Activated CD8-positive, alpha-beta memory T cell treated with anti-CD3 and anti-CD28 coated beads, Interleukin-2, amount 50 U/mL, for 48 hours (primary cell): ENCODE data around the gene FCN2.

ENCODE experiments used
- DNase-seq: peaks from one replicate; pipeline ENCODE4 v3.0.0-alpha.2; 2020

Gene FCN2

GRCh38 chr9:134869554-134870300 is 10.9 kb upstream of the FCN2 start:
- DNase-seq = no peak

GRCh38 chr9:134870301-134870694 is 10.3 kb upstream of the FCN2 start:
- no peak for DNase-seq

DNA sequence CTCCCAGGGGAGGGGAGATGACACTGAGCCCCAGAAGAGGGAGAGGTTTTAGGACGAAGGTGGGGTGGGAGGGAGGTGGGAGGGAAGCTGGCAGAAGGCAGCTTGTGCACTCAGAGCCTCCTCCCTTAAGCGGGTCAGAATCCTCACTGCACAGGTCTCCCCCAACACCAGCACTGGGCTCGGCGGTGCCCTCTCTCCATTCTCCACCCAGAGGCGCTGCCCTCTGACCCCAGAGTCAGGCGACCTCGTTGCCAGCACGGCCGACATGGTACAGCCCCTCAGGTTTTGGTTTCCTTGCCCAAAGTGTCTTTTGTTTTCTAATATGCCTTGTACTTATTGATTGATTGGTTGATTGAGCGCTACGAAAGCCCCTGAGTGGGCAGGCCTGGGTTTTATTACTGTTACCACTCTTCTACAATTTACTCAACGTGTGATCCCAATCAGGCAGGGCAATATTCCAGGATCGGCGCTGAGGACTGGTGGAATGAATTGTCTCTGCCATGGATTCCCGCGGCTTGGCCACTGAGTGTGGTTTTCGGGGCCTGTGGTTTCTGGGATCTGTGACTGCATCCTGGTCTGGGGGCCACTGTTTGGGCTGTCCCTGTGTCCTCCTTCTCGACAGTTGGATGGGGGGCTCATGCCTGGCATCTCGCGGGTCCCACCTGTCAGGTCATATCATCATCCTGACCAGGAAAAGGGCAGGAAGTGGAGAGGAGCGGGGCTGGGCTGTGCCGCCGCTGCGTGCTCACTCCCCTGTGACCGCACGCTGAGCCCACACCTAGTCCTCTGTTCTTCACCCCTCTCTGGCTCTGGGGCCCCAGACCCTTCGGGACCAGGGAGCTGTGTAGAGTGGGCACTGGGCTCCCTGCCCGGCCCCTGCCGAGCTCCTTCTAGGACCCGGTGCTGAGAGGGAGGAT is 9.6 kb upstream of the FCN2 start:
- no peak for DNase-seq

DNA sequence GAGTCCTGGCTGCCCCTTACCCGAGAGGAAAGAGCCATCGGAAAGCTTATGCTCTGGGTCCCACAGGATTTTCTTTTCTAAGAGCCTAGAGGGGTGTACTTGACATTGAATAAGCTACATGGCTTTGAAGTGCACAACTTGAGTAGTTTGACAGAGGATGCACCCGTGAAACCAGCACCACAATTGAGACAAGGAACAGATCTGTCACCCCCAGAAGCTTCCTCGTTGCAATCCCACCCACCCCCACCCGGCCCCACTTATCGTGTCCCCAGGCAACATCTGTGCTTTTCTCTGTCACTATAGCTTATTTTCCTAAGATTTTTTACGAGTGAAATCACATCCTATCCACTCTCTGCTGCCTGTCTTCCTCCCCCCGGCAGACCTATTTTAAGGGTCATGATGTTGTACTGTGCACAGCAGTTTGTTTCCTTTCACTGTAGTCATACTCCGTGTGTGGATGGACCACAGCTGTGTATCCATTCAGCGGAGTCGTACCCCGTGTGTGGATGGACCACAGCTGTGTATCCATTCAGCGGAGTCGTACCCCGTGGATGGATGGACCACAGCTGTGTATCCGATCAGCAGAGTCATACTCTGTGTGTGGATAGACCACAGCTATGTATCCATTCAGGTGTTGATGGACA is 8.8 kb upstream of the FCN2 start:
- no peak for DNase-seq

GRCh38 chr9:134872482-134873231 is 8.0 kb upstream of the FCN2 start:
- no peak for DNase-seq

DNA sequence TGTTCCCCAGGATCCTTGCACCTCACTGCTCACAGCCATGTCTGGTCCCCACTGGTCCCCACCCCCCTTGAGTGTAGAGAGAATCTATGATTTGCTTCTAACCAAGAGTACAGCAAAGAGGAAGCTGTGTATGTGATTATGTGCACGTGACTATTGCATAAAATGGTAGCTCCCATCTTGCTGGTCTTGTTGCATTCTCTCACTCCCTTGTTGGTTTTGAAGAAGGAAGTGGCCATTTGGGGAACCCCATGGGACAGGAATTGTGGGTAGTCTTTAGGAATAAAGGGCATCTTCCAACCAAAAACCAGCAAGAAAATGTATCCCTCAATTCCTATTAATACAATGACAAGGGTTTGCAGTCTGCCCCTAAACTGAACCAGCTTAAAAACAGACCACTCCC is 5.2 kb upstream of the FCN2 start:
- DNase-seq = no peak

DNA sequence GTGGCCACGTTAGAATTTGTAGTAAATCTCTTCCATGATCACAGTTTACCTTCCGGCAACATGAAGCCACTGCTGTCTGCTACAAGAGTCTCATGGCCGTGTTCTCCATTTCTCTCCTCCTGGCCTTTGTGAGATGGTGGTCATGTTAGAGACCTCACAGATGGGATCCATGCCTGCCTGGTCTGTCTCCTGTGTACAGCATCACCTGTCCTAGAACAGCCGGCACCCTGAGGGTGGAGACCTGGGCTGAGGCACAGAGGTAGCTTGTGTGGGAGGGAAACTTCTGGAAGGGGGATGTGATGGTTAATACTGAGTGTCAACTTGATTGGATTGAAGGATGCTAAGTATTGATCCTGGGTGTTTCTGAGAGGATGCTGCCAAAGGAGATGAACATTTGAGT is 3.1 kb upstream of the FCN2 start:
- DNase-seq = peak; percentile 23

- no peak for DNase-seq
Observed at GRCh38 chr9:134879664-134880483, 736 bp upstream of the FCN2 start.

DNA sequence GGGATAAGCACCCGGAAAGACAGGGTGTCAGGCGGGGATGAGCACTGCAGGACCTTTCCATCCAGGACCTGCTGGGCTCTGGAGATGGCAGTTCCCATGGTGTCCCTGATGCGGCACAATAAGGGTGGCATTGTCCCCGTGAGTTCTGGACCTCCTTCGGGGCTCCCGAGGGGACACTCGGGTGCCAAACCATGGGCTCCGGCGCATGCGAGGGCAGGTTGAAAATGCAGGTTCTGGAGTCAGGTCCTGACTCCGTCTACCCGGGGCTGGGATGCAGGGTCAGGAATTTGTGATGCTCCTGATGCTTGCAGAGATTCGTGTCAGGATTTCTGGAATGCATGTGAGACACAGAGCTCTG is 682 bp downstream of the FCN2 start:
- no peak for DNase-seq

GRCh38 chr9:134882204-134882785 is 1.7 kb downstream of the FCN2 start:
- DNase-seq = peak; percentile 23

- DNase-seq = peak; percentile 37
Observed at GRCh38 chr9:134883040-134883782, 2.6 kb downstream of the FCN2 start.

GRCh38 chr9:134884492-134884891 is 3.9 kb downstream of the FCN2 start:
- DNase-seq = peak; percentile 25

DNA sequence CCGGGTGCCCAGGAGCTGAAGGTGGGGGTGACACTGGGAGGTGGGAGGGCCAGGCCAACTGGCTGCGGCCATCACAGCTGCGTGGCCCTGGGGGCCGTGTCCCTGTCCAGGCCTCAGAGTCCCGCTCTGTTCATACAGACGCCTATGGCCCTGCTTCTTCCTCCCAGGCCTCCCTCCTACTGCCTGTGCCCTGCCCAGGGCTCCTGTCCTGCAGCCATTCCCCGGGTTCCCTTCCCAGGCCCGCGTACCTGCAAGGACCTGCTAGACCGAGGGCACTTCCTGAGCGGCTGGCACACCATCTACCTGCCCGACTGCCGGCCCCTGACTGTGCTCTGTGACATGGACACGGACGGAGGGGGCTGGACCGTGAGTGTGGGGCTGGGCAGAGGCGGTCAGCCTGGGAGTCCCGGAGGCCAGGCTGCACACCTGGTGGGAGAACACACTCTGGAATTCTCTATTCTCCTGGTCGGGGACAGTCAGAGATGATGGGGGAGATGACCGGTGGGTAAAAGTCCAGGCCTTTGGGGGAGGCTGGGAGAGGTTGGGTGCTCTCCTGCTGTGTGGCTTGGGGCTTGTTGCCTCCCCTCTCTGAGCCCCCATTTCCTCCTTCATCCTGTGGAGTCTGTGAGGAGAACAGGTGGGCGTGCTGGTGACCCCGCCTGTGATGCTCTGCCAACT is 4.5 kb downstream of the FCN2 start:
- DNase-seq = peak; percentile 20

GRCh38 chr9:134885679-134886412 is 5.2 kb downstream of the FCN2 start:
- peak; percentile 25 for DNase-seq

DNA sequence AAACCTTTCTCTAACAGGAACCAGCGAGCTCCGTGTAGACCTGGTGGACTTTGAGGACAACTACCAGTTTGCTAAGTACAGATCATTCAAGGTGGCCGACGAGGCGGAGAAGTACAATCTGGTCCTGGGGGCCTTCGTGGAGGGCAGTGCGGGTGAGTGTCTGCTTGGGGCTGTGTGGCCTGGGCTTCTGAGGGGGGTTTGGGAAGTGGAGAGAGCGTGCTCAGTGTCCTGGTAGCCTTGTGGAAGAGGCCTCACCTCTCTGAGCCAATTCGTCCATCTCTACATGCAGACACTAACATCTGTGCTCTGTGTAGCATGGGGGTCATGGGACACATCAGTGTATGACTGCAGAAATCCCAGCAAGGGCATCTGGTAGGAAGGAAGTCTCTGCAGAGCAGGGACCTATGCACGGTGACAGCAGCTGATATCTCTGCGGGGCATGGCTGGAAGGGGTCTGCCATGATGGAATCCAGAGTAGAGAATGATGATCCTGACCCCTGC is 5.9 kb downstream of the FCN2 start:
- DNase-seq = peak; percentile 18

DNA sequence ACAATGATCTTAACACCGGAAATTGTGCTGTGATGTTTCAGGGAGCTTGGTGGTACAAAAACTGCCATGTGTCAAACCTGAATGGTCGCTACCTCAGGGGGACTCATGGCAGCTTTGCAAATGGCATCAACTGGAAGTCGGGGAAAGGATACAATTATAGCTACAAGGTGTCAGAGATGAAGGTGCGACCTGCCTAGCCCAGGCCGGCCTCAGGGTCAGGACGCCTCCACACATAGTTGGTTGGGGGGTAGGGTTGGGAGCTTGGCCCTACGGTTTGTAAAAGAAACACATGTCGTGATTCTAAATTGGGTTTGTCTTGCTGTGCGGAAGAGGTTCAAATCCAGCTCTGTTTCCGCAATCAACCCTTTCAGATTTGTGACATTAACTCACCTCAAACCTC is 6.6 kb downstream of the FCN2 start:
- peak; percentile 10 for DNase-seq

DNA sequence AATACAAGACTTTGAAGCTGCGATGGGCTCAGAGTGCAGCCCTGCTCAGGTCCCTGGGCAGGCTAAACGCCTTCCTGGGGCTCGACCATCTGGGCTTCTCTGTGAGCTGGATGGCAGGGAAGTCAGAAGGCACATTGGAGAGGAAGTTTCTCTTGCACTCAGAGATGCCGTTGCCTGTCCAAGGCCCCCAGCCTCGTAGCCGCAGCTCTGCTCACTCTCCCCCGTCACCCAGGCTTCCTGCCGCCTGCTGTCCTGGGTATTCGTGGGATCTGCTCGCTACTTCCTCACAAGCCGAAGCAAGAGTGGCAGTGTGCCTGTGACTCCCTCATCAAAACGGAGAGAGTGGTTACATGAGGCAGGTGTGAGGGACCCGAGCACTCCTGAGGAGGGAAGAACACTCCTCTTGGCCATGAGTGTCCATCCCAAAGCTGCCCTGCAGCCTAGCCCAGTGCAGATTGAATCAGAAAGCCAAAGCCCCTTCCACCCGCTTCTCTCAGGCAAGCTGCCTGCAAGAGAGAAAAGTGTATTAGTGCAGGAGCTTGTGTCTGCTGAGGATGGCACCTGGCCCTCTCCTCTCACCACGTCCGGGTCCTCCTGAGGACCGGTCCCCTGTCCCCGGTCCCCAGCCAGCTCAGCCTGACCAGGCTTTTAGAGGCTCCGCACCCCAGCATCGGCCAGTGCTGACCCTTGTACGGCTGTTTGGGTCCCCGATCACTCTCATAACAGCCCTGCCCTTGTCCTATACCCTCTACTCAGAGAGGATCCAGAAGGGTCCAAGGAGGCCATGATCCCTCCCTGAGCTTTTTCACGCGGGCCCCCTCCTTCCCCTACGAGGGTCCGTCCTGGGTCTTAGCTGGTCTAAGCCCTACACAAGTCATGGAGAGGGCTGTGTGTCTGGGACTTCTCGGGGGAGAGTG is 7.3 kb downstream of the FCN2 start:
- peak; percentile 36 for DNase-seq

DNA sequence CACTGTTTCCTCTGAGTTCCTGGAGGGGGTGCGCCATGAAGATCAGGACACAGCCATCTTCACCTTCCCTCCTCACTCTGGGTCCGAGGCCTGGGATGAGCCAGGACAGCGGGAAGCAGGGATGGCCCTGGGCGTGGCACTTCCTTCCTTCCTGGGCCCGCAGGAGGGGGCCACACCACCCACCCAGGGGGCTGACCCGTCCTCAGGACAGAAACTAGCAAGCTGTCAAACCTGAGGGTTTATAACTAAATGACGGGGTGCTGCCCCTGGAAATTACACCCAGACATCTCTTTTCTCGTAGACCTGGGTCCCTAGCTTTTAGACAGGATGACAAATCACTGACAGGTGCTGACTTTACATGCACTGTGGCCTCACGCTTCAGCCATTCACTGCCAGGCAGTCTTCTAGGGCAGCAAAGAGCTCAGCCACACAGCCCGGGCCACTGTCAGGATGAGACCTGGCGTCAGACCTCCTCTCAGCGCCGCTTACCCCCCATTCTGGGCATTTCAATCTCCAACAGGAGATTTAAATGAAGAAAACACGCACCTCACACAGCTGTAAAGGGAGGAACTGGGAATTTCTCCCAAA is 8.1 kb downstream of the FCN2 start:
- peak; percentile 28 for DNase-seq
